Ectodermal cell (in vitro differentiated cells): Measurements from ENCODE around the gene EBF4.
"Not testable (repeated sequence)": the region's sequence is repeated elsewhere in the genome, so short reads cannot be mapped to it uniquely, and the experiment has no call there.

Experiments used
- H3K27ac ChIP-seq: 2 replicates; pipeline ENCODE4 v1.7.0; 2013; ENCODE audit warnings: mild to moderate bottlenecking, low read depth, low read length; ENCODE audit not compliant: insufficient read depth, poor library complexity, severe bottlenecking
- H3K27me3 ChIP-seq: 2 replicates; pipeline ENCODE4 v1.7.0; 2013; ENCODE audit warnings: mild to moderate bottlenecking, low read length; ENCODE audit not compliant: insufficient read depth, control insufficient read depth, poor library complexity, severe bottlenecking
- H3K36me3 ChIP-seq: one replicate; pipeline ENCODE4 v1.7.0; 2013; ENCODE audit warnings: low read length; ENCODE audit not compliant: control insufficient read depth, insufficient read depth
- H3K4me1 ChIP-seq: one replicate; pipeline ENCODE4 v1.7.0; 2013; ENCODE audit warnings: low read length; ENCODE audit not compliant: control insufficient read depth, insufficient read depth
- H3K4me3 ChIP-seq: 2 replicates; pipeline ENCODE4 v1.7.0; 2013; ENCODE audit warnings: low read depth, low read length, control low read depth; ENCODE audit not compliant: insufficient read depth
- H3K9me3 ChIP-seq: 2 replicates; pipeline ENCODE4 v1.7.0; 2013; ENCODE audit warnings: mild to moderate bottlenecking, low read length, moderate library complexity; ENCODE audit not compliant: control insufficient read depth
- WGBS, 2 experiments: methylation state at CpG; one replicate each; pipeline ENCODE4 v1.1.7; 2013; ENCODE audit warnings: missing lambda C conversion rate in 2 of 2; 5-methylcytosine and 5-hydroxymethylcytosine counted together

The EBF4 gene

DNA sequence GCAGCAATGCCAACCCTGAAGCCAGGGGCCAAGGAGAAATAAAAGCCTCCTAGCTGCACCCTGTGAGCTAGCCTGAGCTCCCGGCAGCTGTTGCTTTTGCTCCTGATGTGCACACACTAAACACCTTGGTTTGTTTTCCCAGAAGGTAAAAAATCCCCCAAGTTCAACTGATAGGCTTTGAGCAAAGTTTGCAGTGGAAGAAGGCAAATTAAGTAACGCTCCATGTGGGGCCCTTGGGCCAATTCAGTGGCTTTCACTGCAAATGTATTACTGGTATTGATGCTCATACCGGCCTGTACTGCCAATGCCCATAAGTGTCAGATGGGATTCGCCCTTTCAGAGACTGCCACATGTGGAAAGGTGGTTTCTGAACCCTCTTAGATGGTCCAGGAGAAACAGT lies 19.1 kb upstream of the EBF4 start:
- Histone ChIP-seq H3K4me1 (no peaks in the 10 kb centered on the region), H3K27ac (no peak overlapping the region), H3K4me3 (no peak overlapping the region), H3K27me3 (peaks cover 23% of the 10 kb centered on the region), H3K9me3 (no peaks in the 10 kb centered on the region), H3K36me3 (no peaks in the 10 kb centered on the region)
- 87 to 90% methylated on average over 4 of the region's 4 CpGs for WGBS, 2 experiments

DNA sequence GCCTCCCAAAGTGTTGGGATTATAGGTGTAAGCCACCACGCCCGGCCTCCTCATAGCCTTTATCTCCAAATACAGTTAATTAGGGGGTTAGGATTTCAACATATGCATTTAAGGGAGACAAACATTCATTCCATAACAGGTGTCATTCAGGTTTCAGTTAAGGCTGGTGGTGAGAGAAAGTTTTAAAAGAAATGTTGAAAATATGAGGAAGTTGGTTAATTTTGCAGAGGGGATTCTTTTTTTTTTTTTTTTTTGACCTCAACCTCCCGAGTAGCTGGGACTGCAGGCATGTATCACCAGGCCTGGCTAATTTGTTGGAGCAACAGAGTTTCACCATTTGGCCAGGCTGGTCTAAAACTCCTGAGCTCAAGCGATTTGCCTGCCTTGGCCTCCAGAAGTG lies 12.5 kb upstream of the EBF4 start:
- Histone ChIP-seq H3K27me3 (peaks cover 12% of the 10 kb centered on the region), H3K4me1 (no peaks in the 10 kb centered on the region), H3K4me3 (no peak overlapping the region), H3K36me3 (no peaks in the 10 kb centered on the region), H3K27ac (no peak overlapping the region), H3K9me3 (no peaks in the 10 kb centered on the region)
- WGBS, 2 experiments, result 80 to 87% methylated on average over 2 of the region's 4 CpGs

DNA sequence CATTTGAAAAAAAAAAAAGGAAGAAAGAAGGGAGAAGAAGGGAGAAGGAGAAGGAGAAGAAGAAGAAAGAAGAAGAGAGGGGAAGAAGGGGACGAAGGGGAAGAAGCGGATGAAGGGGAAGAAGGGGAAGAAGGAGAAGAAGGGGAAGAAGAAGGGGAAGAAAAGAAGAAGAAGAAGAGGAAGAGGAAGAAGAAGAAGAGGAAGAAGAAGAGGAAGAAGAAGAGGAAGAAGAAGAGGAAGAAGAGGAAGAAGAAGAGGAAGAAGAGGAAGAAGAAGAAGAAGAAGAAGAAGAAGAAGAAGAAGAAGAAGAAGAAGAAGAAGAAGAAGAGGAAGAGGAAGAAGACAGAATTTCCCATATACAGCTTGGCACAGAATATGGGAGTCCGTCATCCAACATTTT lies 10.5 kb upstream of the EBF4 start:
- H3K27me3 ChIP-seq, result peaks cover 32% of the 10 kb centered on the region
- not testable (repeated sequence) for H3K4me1 ChIP-seq, H3K27ac ChIP-seq, H3K36me3 ChIP-seq, H3K4me3 ChIP-seq, H3K9me3 ChIP-seq
- 88 to 95% methylated on average over 3 of the region's 3 CpGs for WGBS, 2 experiments

DNA sequence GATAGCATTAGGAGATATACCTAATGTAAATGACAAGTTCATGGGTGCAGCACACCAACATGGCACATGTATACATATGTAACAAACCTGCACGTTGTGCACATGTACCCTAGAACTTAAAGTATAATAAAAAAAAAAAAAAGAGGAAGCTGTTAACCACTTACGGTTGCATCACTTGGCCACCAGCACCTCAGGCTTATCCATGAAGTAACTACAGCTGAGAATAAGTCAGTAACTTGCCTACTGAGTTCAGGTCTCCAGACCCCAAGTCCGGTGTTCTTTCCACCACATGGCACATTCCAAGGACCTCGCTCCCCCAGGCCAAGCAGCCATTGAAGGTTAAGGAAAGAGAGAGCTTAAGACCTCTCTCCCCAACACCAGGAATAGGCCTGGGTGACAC lies 7.8 kb upstream of the EBF4 start:
- H3K4me3 ChIP-seq, H3K9me3 ChIP-seq, H3K27ac ChIP-seq, H3K4me1 ChIP-seq, H3K36me3 ChIP-seq: not testable (repeated sequence)
- WGBS, 2 experiments, result 90 to 94% methylated on average over 3 of the region's 4 CpGs
- peaks cover 59% of the 10 kb centered on the region for H3K27me3 ChIP-seq

DNA sequence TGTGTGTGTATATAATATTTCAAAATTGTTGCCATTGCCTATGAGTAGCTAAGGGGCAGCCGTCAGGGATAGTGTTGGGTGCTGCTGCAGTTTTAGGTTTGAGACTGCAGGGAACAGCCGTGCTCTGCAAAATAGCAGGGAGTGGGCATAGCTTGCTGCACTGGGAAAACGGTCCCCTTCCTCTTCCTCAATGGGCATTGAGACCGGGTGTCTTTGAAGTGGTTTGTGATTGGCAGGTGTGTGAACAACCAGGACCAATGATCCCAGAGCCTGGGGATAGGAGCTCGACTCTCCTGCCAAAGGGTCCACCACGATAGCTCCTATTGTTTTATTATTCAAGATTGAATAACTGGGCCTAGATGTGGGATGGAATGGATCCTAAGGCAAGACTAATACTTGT lies 5.1 kb upstream of the EBF4 start:
- H3K27me3 ChIP-seq, result peaks cover 78% of the 10 kb centered on the region
- 38 to 39% methylated on average over 6 of the region's 6 CpGs for WGBS, 2 experiments

DNA sequence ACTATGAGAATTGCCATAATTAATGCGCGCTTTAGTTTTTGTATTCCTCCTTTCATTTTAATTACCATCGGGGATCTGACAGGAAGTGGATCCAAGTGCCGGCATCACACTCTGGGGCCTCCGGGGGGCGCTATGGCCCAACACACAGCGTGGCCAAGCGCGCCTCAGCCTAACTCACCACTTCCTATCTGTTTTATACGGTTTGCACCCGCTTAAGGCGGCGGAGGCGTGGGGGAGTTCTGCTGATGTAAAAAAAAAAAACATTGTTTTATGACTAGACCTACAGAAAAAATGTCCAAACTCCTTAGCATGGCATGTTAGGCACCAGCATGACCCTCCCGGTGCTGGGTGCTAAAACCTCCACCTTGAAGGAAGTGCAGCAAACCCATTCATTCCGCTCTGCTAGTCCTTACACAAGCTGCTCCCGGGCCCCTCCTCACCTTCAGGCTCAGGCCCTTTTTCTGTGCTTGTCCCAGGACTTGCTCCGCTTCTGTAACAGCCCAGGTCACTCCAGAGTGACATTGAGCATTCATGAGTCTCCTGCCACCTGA lies 4.5 kb upstream of the EBF4 start:
- H3K4me3 ChIP-seq, result no peak overlapping the region
- H3K4me1 ChIP-seq, result no peaks in the 10 kb centered on the region
- 8 to 10% methylated on average over 15 to 18 of the region's 18 CpGs for WGBS, 2 experiments
- no peaks in the 10 kb centered on the region for H3K36me3 ChIP-seq
- H3K27ac ChIP-seq, result no peak overlapping the region
- peaks cover 78% of the 10 kb centered on the region for H3K27me3 ChIP-seq
- no peaks in the 10 kb centered on the region for H3K9me3 ChIP-seq

More for the DNA sequence above, 5.1 kb upstream of the EBF4 start:
- Histone ChIP-seq H3K9me3 (no peaks in the 10 kb centered on the region), H3K4me3 (no peak overlapping the region), H3K27ac (no peak overlapping the region), H3K4me1 (no peaks in the 10 kb centered on the region), H3K36me3 (no peaks in the 10 kb centered on the region)

DNA sequence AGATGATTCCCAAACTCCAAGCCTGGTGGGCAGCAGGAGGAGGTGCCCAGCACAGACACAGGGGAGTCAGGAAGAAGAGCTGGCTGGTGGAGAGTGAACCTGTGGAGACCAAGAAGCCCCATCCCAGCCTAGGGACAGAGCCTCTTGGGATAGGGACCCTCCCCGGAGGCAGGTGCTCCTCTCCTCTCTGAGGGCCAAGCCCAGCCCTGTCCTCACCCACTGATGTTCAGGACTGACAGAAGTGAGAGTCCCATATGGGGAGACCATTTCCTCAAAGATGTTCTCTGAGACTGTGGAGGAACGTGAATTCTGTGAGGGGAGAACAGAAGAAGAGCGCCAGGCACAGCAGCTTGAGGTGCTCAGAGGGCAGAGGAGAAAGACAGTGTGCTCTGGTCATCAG lies 2.4 kb upstream of the EBF4 start:
- no peak overlapping the region for H3K27ac ChIP-seq
- H3K4me3 ChIP-seq, result no peak overlapping the region
- H3K4me1 ChIP-seq, result peaks cover 6% of the 10 kb centered on the region
- H3K9me3 ChIP-seq, result no peaks in the 10 kb centered on the region
- 80 to 83% methylated on average over 3 of the region's 3 CpGs for WGBS, 2 experiments
- peaks cover 94% of the 10 kb centered on the region for H3K27me3 ChIP-seq
- H3K36me3 ChIP-seq, result no peaks in the 10 kb centered on the region

DNA sequence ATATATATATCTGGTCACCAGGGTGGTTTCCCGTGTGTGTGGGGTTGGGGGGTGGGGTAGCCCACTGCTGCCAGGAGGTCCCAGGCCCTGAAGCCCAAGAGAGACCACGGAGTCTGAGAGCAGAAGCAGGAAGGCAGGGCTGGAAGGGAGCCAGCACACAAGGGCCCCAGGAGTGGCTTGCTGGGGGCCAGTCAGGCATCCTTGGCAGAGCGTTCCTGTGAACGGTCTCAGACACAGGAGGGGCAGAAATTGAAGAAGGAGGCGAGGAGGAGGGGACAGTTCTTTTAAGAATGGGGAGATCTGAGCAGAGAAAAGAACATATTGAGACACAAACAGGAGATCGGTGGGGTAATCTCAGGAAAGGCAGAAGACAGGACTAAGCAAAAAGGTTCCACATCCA lies 1.9 kb upstream of the EBF4 start:
- WGBS, 2 experiments, result 80 to 83% methylated on average over 6 of the region's 6 CpGs
- no peaks in the 10 kb centered on the region for H3K9me3 ChIP-seq
- peaks cover 11% of the 10 kb centered on the region for H3K4me1 ChIP-seq
- no peaks in the 10 kb centered on the region for H3K36me3 ChIP-seq
- no peak overlapping the region for H3K4me3 ChIP-seq
- no peak overlapping the region for H3K27ac ChIP-seq
- H3K27me3 ChIP-seq, result peaks cover 94% of the 10 kb centered on the region

DNA sequence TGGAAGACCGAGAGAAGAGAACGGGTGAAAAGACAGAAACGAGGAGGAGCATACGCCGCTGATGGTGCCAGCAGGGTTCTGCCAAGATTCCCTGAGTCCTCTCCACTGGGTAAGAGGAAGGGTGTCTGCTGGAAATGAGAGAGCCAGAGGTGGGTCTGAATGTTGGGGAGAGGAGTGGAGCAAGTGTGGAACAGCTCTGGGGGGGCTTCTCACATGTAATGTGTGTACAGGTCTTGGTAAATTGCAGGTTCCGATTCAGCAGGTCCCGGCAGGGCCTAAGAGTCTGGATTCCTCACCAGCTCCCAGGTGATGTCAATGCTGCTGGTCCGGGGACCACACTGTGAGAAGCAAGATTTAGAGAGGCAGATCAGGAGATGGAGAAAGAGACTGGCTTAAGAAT lies 1.5 kb upstream of the EBF4 start:
- 85% methylated on average over 8 of the region's 8 CpGs for WGBS, 2 experiments
- peaks cover 94% of the 10 kb centered on the region for H3K27me3 ChIP-seq

DNA sequence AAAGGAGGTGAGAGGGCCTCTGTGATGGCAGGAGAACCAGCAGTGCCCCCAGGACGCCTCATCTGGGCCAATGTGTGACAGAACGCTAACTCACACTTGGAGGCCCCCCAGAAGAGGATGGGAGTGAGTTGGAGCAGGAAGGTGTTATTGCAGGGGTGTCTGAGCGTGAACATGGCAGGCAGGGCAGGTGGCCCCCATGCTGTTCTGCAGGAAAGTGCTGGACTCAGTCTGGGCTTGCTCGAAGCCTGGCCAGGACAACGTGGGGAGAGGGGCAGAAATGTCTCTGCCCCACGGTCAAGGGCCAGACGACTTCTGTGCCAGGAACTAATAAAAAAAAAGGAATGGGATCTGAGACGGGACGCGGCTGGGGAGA lies 931 bp upstream of the EBF4 start:
- 47 to 49% methylated on average over 10 of the region's 10 CpGs for WGBS, 2 experiments
- H3K4me3 ChIP-seq, result no peak overlapping the region
- no peaks in the 10 kb centered on the region for H3K9me3 ChIP-seq
- H3K36me3 ChIP-seq, result no peaks in the 10 kb centered on the region
- peaks cover 11% of the 10 kb centered on the region for H3K4me1 ChIP-seq
- no peak overlapping the region for H3K27ac ChIP-seq
- peaks cover 92% of the 10 kb centered on the region for H3K27me3 ChIP-seq

More for the DNA sequence above, 1.5 kb upstream of the EBF4 start:
- H3K9me3 ChIP-seq, result no peaks in the 10 kb centered on the region
- H3K27ac ChIP-seq, result no peak overlapping the region
- no peaks in the 10 kb centered on the region for H3K36me3 ChIP-seq
- peaks cover 11% of the 10 kb centered on the region for H3K4me1 ChIP-seq
- no peak overlapping the region for H3K4me3 ChIP-seq

DNA sequence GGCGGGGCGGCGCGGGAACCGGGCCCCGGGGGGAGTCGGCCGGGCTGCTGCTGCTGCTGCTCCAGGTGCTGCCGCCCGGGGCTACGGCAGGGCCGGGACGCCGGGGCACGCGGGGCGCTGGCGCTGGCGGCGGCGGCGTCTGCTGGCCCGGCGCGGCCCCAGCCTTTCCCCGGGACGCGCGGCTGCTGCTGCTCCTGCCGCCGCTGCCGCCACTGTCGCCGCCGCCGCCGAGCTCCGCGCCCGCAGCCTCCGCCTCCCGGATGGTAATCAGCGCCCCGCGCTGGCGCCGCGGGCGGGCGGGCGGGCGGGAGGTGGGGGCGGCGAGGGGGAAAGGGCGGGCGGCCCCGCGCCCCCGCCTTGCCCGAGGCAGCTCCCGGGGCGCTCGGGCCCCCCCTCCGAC lies 306 bp downstream of the EBF4 start:
- H3K4me3 ChIP-seq, result no peak overlapping the region
- H3K27me3 ChIP-seq, result peaks cover 89% of the 10 kb centered on the region
- 0% methylated on average over 64 of the region's 64 CpGs for WGBS, 2 experiments
- H3K4me1 ChIP-seq, result peaks cover 11% of the 10 kb centered on the region
- no peaks in the 10 kb centered on the region for H3K36me3 ChIP-seq
- H3K27ac ChIP-seq, result no peak overlapping the region
- no peaks in the 10 kb centered on the region for H3K9me3 ChIP-seq
